ENCODE data around the gene ANO2.
"Not testable (repeated sequence)": the region's sequence is repeated elsewhere in the genome, so short reads cannot be mapped to it uniquely, and the experiment has no call there.

The ANO2 gene

DNA sequence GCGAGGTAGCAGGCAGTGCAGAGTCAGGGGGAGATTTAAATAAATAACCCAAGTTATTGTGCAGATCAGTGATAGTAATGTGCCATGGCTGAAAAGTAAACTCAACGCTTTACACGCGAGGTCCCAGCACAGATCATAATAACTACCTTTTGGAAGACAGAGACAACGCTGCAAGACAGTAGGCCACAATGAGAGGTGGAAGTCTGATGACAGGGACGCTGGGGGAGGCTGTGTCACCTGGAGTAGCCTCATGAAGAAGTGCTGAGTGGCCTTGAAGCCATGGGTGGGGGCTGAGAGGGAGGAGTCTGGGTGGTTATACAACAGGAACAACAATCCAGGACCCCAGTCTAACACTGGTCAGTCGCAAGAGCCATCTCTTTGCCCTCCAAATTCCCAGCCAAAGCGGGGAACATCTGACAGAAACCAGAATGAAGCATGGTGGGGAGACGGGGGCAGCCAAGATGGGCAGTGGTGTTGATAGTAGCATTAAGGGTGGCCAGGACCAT is 28.2 kb downstream of the ANO2 start:
- DNase-seq = no peak

DNA sequence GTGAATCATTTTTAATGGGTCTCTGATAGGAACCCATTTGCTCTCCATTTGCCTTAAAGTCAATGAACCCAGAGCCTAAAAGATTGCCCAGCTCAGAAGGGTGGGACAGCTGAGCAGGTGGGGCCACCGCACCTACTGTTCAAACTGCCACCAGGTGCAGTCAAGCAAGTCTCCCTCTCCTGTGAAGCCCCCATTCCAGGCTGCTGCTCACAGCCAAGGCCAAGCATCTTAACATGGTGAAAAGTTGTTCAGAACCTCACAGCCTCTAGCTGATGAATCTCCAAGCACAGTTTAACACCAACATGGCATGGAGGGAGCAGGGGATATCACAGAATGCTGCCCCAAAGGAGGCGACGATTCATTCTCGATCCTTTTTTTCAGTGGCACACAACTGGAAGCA is 29.5 kb downstream of the ANO2 start:
- DNase-seq = no peak

DNA sequence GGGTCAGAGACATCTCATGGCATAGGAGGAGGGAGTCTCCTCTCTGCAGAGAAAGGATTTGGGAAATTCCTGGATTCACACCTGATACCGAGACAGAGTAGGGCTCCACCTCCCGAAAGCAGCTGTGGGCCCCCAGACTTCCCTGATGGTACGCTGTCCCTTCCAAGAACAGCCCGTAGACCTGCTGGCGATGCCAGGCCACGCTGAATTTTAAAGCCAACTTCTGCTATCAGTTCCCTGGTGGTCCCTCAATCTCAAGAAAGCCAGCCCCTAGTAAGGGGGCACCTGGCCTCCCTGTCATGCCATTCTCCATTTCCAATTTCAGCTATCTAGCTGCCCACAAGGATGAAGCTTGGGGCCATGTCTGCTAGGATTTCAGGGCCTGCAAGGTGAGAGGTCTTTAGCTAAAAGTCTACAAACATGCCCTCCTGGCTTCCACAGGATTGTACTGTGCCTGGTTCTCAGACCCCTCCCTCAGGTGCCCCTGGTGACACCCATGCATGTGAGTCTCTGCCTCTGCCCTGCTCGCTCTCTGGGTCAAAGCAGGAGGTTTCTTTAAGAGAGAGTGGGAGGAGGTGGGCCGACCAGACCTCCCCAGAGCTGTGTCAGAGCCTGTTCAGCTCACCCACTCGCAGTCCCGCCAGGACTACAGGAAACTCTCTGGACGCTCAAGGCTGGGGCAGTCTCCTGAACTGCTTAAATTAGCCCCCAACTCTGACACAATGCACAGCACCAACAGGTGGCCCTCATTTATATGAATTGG is 30.5 kb downstream of the ANO2 start:
- DNase-seq = no peak

DNA sequence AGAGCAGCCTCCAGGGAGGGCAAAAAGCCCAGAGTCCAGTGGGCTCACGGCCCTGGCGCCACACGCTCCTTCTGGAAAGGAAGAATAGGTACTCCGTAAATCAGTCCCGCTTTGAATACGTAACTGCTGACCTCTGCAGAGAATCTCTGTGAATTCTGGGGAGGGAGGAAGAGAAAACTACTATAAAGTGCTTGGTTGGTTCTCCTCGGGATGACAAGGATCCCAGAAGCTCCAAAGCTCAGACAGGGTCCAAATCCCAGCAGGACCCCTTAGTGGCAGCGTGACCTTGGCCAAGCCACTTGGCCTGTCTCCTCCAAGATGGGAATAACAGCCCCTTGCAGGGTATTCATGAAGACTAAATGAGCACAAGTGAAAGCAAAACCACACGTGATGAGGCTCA is 31.7 kb downstream of the ANO2 start:
- no peak for DNase-seq

DNA sequence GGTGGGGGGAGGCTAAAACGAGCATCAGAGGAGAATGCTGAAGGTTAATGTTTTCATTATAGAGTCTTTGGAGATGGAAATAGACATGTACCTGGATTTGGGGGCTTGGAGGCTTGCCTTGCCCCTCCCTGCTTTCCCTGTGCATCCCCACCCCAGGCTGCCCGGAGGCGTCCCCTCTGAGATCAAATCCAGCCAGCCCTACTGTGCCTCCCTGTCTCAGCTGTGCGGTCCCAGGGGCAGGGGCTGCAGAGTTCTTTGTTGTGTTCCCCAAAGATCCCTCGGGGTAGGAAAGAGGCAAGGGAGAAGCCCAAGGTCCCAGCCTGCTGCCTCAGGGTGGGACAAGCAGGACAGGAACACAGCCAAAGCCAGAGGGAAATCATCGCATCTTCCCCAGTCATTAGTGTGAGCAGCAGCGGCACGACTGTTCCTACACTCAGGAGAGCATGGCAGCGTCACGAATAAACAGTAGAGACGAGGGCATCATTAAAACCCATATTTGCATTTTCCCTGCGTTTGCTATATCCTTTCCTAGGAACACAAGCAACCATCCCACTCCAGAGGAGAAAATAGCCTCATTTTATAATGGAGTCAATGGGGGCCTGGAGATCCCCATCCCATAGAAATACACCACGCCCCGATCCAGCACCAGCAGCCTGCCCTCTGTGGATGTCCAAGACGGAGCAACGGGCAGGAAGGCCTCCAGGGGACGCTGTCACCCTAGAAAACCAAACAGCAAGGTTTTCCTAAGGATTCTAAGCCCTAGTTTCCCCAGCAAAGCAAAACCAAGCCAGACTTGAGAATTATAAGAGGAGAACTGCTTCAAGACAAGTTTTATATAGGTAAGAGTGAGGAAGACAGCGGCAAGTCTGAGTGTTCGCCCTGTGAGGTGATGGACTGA is 32.4 kb downstream of the ANO2 start:
- DNase-seq = no peak

GRCh38 chr12:5912011-5912410 is 33.0 kb downstream of the ANO2 start:
- DNase-seq = no peak

- no peak for DNase-seq
These were observed 34.1 kb downstream of the ANO2 start for GRCh38 chr12:5910790-5911548.

GRCh38 chr12:5909560-5909959 is 35.5 kb downstream of the ANO2 start:
- DNase-seq = no peak

- DNase-seq = no peak
These were observed 36.8 kb downstream of the ANO2 start for GRCh38 chr12:5908251-5908650.

- no peak for DNase-seq
These were observed 37.3 kb downstream of the ANO2 start for GRCh38 chr12:5907807-5908206.

DNA sequence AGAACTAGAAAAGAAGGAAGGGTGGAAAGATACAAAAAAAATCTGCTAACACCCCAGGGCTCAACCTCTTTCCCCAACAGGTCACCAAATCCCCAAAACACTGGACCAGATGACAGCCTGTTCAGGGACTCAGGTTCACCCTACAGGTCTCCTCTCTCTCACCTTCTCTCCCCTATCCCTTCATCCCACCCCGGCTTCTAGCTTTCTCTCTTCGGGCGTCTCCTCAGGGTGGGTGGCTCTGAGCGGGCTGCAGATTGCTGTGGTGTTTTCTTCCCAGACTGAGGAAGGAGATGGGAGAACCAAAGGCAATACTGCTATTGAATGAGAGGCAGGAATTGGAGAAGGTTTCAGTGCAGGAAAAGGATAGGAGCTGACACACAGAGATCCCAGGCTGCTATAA is 39.3 kb downstream of the ANO2 start:
- no peak for DNase-seq

DNA sequence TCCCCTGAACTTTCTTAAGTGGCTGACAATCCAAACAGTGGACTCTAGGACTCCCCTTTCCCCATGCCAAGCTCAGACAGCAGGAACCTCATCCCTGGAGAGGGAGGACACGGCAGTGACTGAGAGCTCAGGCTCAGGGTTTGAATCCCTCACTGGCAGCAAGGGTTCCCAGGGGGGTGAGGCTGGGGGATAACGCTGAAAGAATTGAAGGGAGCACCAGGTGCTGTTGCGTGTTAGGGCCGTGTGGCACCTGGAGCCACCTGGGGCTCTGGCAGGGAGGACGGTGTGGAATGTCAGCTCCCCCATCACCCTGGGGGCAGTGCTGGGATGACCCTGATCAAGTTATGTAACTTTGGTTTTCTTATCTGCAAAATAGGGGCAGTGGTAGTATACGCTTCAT is 40.1 kb downstream of the ANO2 start:
- no peak for DNase-seq

DNA sequence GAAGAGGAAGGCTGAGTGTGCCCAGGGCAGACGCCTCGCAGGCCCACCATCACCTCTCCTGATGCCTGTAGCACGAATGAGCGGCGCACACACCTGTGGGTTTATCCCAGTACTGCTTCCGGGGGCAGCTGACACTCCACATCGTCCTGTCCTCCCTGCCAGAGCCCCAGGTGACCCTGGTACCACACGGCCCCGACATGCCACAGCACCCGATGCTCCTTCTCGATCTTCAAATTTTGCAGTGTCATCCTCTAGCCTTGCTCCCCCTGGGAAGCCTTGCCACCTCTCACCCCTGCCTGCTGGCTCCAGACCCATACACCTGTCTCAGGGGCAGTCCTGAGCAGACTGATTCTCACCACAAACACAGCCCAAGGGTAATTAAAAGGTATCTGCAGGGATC is 40.6 kb downstream of the ANO2 start:
- DNase-seq = no peak

DNA sequence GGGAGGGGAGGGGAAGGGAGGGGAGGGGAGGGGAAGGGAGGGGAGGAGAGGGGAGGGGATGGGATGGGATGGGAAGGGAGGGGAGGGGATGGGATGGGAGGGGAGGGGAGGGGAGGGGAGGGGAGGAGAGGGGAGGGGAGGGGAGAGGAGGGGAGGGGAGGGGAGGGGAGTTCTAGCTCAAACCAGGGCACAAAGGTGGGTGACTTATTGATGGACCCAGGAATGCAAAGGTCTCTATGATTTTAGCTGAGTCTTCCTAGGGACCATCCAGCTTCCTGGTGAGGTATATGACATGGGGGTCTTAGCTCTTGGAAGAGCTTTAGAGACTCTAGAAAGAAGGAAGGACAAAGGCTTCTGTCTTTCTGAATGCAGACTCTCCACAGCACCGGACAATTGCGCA is 42.3 kb downstream of the ANO2 start:
- no peak for DNase-seq

GRCh38 chr12:5901416-5901815 is 43.6 kb downstream of the ANO2 start:
- DNase-seq = no peak

DNA sequence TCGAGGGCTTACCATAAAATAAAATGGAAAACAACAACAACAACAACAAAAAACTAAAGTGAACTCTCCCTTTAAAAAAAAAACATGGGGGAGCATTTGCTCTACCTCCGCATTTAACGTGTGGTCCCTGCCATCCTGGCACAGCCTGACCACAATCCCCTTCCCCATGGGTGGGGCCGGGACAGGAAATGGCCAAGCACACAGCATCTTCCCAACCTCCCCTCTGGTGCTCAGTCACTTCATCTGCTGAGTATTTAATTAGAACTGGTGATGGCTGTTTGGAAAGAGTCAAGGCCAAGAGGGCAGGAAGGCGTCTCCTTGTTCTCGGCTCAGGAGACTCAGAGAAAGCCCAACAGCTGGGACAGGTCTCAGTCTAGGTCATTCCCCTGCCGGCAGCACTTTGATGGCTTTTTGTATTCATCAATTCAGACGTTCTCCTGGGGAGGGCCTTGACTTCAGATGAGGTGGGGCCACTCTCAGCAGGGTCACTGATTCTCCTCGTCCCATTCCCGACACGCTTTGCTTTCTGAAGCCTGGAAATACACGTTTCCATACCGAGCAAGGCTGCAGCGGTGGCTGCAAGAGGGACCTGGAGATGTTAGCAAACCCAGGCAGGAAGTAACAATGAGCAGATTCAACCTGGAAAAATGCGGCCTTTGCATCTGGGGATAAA is 44.4 kb downstream of the ANO2 start:
- DNase-seq = no peak

DNA sequence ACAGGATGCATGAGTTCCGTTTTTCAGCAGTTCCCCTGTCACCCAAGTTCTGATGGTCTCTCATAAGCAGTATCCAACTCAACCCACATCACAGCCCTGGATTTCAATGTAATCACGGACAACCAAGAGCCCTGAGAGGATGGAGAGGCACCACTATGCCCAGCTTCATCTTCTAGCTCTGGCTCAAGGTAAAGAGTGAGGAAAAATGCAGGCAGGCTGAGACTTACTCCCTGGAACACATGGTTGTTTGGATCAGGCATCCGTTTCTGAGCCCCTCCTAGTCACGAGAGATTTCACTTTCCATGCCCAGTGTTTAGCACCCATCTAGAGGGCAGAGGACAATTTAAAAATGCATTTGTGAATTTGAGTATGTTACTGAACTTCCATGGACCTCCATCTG is 45.0 kb downstream of the ANO2 start:
- no peak for DNase-seq

- DNase-seq = no peak
These were observed 45.4 kb downstream of the ANO2 start for GRCh38 chr12:5899675-5900074.

GRCh38 chr12:5898874-5899273 is 46.2 kb downstream of the ANO2 start:
- DNase-seq = no peak

DNA sequence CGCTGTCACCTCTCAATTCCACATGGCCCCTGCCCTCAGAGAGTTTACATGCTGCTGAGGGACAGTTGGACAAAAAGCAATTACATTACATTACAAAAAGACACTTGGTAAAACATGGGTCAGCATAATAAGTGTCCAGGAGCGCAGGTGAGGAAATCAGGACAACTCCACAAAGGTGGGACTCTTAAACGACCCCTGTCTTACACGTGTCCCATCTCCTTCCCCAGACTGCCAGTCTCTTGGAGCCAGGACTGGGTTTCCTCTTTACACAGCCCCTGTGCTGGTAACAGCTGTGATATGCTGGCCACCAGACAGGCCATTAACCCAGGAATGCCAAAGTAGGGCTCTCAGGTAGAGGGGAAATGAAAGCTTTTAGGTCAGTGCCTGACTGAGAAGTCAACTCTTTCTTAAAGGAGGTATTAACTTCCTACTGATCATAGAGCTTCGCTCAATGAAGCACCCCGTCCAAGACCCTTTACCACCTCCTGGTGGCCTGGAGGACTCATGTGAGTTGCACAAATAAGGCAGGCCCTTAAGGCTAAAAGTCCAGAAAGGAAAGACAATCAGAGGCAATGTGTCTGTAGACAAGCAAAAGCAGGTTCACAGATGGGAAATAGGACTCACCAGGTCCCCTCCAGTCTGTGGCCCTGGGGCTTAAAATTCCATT is 55.5 kb downstream of the ANO2 start:
- DNase-seq = no peak

DNA sequence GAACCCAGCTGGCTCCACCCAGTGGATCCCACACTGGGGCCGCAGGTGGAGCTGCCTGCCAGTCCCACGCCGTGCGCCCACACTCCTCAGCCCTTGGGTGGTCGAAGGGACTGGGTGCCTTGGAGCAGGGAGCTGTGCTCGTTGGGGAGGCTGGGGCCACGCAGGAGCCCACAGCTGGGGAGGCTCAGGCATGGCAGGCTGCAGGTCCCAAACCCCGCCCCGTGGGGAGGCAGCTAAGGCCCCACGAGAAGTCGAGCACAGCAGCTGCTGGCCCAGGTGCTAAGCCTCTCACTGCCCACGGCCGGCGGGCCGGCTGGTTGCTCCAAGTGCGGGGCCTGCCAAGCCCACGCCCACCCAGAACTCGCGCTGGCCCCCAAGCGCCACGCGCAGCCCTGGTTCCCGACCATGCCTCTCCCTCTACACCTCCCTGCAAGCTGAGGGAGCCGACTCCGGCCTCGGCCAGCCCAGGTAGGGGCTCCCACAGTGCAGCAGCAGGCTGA is 56.2 kb downstream of the ANO2 start:
- DNase-seq = no peak

GRCh38 chr12:5887819-5888218 is 57.2 kb downstream of the ANO2 start:
- not testable (repeated sequence) for DNase-seq
